Panc1 (cell line): ENCODE data around the gene MED14. TPM values are rescaled to one million over a fixed set of nuclear protein-coding genes. Genes with fewer than 3 reads are reported as not detected.

Experiments
- ATAC-seq: fragments of 200-7000 bp; cut with Tn5 transposase; 2 replicates; pipeline ENCODE4 v1.9.1; 2020; ENCODE audit warnings: mild to moderate bottlenecking, moderate library complexity
- BruUV-seq: library from RNA; stranded (reverse); fragments of 400-500 nt; replicated peaks from 2 replicates; lab custom pipeline; 2021; lab: Mats Ljungman, UMichigan
- CTCF ChIA-PET: fragments of 300-600 bp; sonication (Branson Sonifier 250); formaldehyde crosslinking; loops from one replicate; lab custom pipeline; 2022; ENCODE audit warnings: antibody characterized with exemption; lab: Charles Lee
- POLR2A ChIA-PET: fragments of 300-600 bp; sonication (Branson Sonifier 250); formaldehyde crosslinking; loops from one replicate; lab custom pipeline; 2022; ENCODE audit warnings: antibody characterized with exemption; lab: Charles Lee
- DNase-seq: peaks from one replicate; pipeline ENCODE4 v3.0.0-alpha.2; 2010; ENCODE audit warnings: low read depth, low spot score
- H3K27ac ChIP-seq: 2 replicates; pipeline ENCODE4 v1.5.1; 2011; ENCODE audit warnings: mild to moderate bottlenecking, low read length, inconsistent platforms
- H3K27me3 ChIP-seq: fragments of 200-500 bp; sonication (Bioruptor generic); 2 replicates; pipeline ENCODE4 v1.6.0; 2014; ENCODE audit warnings: low read length, inconsistent platforms; ENCODE audit not compliant: control insufficient read depth, insufficient read depth
- H3K36me3 ChIP-seq: fragments of 200-500 bp; sonication (Bioruptor generic); 2 replicates; pipeline ENCODE4 v1.5.1; 2014; ENCODE audit warnings: inconsistent platforms, mild to moderate bottlenecking, low read length, moderate library complexity; ENCODE audit not compliant: control insufficient read depth, insufficient read depth
- H3K4me1 ChIP-seq: 2 replicates; pipeline ENCODE4 v1.5.1; 2011; ENCODE audit warnings: inconsistent platforms, mild to moderate bottlenecking, low read length, moderate library complexity; ENCODE audit not compliant: control insufficient read depth, insufficient read depth
- H3K4me3 ChIP-seq, 2 experiments: 2 replicates each; pipeline ENCODE4 v1.5.1; 2011 to 2012; ENCODE audit warnings: low read depth in 2 of 2, low read length in 2 of 2, mild to moderate bottlenecking in 2 of 2, inconsistent platforms in 1 of 2, moderate library complexity in 1 of 2
- H3K9me3 ChIP-seq: fragments of 200-500 bp; sonication (Bioruptor generic); 2 replicates; pipeline ENCODE4 v1.5.1; 2014; ENCODE audit warnings: low read depth, mild to moderate bottlenecking, inconsistent platforms, low read length, moderate library complexity; ENCODE audit not compliant: control insufficient read depth, insufficient read depth
- CTCF ChIP-seq: fragments of 450-650 bp; IDR thresholded peaks from 2 replicates; pipeline ENCODE4 v1.5.1; 2017; ENCODE audit warnings: mild to moderate bottlenecking
- POLR2AphosphoS5 ChIP-seq: IDR thresholded peaks from 2 replicates; pipeline ENCODE4 v1.6.1; 2012; ENCODE audit warnings: mild to moderate bottlenecking, low read depth, low read length, moderate library complexity
- SIN3A ChIP-seq: IDR thresholded peaks from 2 replicates; pipeline ENCODE4 v1.6.1; 2012; ENCODE audit warnings: low read depth, mild to moderate bottlenecking, low read length, moderate library complexity, borderline replicate concordance; ENCODE audit not compliant: insufficient read depth
- TCF7L2 ChIP-seq: IDR thresholded peaks from 2 replicates; pipeline ENCODE4 v1.6.1; 2011; ENCODE audit warnings: mild to moderate bottlenecking, low read depth, low read length, inconsistent platforms
- in situ Hi-C: cut with HindIII; loops from 2 replicates; pipeline ENCODE4 v1.10.0; 2016; ENCODE audit warnings: low sequenced_read_pairs, low pct_unique_long_range_greater_than_20kb
- intact Hi-C: fragments of 100-400 bp; cut with micrococcal nuclease; formaldehyde crosslinking; loops from one replicate; pipeline ENCODE4 v1.10.0; 2022; ENCODE audit not compliant: unreplicated experiment
- total RNA-seq: library from RNA; stranded (reverse); gene quantifications from one replicate; pipeline ENCODE4 v1.2.1, GENCODE V29; 2021; ENCODE audit not compliant: unreplicated experiment
- TF ChIP-seq, protein P1 (sequence below), 2 experiments: IDR thresholded peaks; 2 replicates each; pipeline ENCODE4 v1.6.1; 2011 to 2012; ENCODE audit warnings: low read depth in 2 of 2, control low read depth in 1 of 2, low read length in 1 of 2, mild to moderate bottlenecking in 1 of 2, moderate library complexity in 1 of 2; ENCODE audit not compliant: insufficient read depth in 1 of 2

Gene MED14
- total RNA-seq, 1 experiment from 2014 or later, result 45.4 TPM

- ChIA-PET CTCF (no interaction called here), POLR2A (no interaction called here)
- Histone ChIP-seq H3K9me3 (no peaks in the 10 kb centered on the region), H3K27ac (no peak overlapping the region), H3K4me3 (no peak overlapping the region), H3K4me1 (no peaks in the 10 kb centered on the region), H3K36me3 (peaks cover 2% of the 10 kb centered on the region; the same call in 1 of the 2 replicates), H3K27me3 (no peaks in the 10 kb centered on the region)
- BruUV-seq, result no TSS peak
- TF ChIP-seq, protein P1, sequence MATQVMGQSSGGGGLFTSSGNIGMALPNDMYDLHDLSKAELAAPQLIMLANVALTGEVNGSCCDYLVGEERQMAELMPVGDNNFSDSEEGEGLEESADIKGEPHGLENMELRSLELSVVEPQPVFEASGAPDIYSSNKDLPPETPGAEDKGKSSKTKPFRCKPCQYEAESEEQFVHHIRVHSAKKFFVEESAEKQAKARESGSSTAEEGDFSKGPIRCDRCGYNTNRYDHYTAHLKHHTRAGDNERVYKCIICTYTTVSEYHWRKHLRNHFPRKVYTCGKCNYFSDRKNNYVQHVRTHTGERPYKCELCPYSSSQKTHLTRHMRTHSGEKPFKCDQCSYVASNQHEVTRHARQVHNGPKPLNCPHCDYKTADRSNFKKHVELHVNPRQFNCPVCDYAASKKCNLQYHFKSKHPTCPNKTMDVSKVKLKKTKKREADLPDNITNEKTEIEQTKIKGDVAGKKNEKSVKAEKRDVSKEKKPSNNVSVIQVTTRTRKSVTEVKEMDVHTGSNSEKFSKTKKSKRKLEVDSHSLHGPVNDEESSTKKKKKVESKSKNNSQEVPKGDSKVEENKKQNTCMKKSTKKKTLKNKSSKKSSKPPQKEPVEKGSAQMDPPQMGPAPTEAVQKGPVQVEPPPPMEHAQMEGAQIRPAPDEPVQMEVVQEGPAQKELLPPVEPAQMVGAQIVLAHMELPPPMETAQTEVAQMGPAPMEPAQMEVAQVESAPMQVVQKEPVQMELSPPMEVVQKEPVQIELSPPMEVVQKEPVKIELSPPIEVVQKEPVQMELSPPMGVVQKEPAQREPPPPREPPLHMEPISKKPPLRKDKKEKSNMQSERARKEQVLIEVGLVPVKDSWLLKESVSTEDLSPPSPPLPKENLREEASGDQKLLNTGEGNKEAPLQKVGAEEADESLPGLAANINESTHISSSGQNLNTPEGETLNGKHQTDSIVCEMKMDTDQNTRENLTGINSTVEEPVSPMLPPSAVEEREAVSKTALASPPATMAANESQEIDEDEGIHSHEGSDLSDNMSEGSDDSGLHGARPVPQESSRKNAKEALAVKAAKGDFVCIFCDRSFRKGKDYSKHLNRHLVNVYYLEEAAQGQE (IDR thresholded peaks at IDR 0.05; ENCODE audit: insufficient read depth in 1 of 2, low read depth in 2 of 2, low read length in 1 of 2), result no peak
- TF ChIP-seq SIN3A, result no peak
- no peak for TF ChIP-seq TCF7L2
- intact Hi-C loops, result no loop called here
- DNase-seq, result no peak
- ATAC-seq, result no peak
- in situ Hi-C loops, result no loop called here
Measured at GRCh38 chrX:40694802-40695201, 40.5 kb downstream of the MED14 start.

DNA sequence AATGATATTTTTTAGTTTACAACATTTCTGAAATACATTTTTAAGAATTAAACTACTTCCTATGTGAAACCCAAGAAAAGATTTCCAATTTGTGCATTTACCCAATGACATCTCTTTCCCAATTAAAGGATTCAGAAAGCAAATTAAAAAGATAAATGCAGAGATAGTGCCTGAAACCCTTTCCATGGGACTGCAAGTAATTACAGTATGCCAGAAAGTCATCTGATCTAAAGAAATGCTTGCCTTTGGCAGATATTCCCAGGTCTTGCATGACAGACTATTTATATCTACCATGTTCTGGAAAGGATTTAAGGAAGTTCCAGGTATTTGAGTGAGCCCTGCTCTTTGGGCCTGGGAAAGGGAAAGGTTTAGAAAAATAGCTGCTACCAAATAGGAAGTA, 46.4 kb downstream of the MED14 start:
- ChIA-PET POLR2A (interaction anchor here (0.7 kb wide), 1 partner anchor 491 kb away, joined by 3 read pairs; no protein-coding TSS in a partner anchor), CTCF (no interaction called here)
- TF ChIP-seq TCF7L2 (no peak), CTCF (no peak), SIN3A (no peak), POLR2AphosphoS5 (no peak)
- TF ChIP-seq, protein P1 (IDR thresholded peaks at IDR 0.05; ENCODE audit: insufficient read depth in 1 of 2, low read depth in 2 of 2, low read length in 1 of 2), result no peak
- in situ Hi-C loops, result no loop called here
- ATAC-seq, result no peak
- Histone ChIP-seq H3K4me1 (no peaks in the 10 kb centered on the region), H3K36me3 (no peaks in the 10 kb centered on the region; the same call in 1 of the 2 replicates), H3K27ac (no peak overlapping the region), H3K9me3 (no peaks in the 10 kb centered on the region), H3K4me3 (no peak overlapping the region), H3K27me3 (no peaks in the 10 kb centered on the region)
- no TSS peak for BruUV-seq
- intact Hi-C loops, result no loop called here
- DNase-seq, result no peak
